Erythroblast (primary cell): ENCODE measurements around the gene PFKFB3.

ENCODE experiments used
- GATA1 ChIP-seq: IDR thresholded peaks from 2 replicates; pipeline ENCODE4 v1.6.1; 2011; ENCODE audit warnings: low read depth, mild to moderate bottlenecking, control low read depth, low read length, moderate library complexity
- POLR2A ChIP-seq: IDR thresholded peaks from 2 replicates; pipeline ENCODE4 v1.6.1; 2011; ENCODE audit warnings: mild to moderate bottlenecking, low read length

DNA sequence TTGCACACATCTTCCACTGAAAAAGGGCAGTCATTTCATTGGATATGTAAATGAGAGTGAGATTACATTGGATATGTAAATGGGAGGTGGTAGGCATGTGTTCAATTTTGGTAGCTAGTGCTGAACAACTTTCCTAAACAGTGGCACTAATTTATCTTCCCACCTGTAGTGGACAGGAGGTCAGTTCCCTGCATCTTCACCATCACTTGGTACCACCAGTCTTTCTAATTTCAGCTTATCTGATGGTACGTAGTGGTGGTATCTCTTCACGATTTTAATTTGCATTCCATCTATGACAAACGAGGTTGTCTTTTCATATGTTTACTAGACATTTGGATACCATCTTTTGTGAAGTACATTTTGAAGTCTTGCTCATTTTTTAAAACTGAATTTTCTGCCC, 58.1 kb downstream of the PFKFB3 start:
- no peak for TF ChIP-seq POLR2A
- TF ChIP-seq GATA1, result no peak
